ENCODE measurements around the gene HPSE2.
"Not testable (repeated sequence)": the region's sequence is repeated elsewhere in the genome, so short reads cannot be mapped to it uniquely, and the experiment has no call there.

The HPSE2 gene

DNA sequence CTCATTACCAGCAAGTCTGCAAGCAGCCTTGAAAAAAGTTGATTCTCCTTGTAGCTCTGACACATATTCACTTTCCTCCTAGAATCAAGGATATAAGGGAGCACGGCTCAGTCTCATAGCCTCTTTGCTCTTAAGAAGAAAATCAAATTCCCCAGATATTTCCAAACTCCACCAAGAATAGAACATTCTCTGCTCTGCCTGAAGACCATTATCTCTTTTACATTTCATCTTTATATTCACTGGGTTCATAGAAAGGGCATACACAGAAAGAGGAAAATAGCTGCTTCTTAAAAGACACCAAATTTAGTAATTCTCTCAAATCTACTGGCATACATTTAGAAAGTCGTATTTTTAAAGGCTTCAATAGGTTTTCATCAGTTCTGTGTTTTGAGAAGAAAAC lies 92.0 kb downstream of the HPSE2 start:
- no peak for DNase-seq

DNA sequence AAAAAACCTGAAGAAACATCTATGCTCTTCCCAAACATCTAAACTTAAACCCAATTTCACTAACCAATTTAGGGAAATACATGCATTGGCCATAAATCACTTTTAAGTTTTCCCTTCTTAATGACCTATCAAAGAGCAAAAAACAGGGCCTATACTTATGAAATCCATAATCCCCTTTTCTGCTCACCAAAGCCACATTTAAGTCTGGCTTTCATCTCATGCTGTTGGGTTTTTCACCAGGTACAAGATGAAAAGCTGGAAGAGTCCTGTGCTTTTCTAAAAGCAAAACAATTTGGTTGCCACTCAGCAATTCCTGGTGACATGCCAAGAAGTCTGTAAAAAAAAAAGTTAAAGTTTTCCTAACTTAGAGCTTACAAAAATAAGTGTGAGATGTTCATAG lies 92.6 kb downstream of the HPSE2 start:
- DNase-seq = no peak

DNA sequence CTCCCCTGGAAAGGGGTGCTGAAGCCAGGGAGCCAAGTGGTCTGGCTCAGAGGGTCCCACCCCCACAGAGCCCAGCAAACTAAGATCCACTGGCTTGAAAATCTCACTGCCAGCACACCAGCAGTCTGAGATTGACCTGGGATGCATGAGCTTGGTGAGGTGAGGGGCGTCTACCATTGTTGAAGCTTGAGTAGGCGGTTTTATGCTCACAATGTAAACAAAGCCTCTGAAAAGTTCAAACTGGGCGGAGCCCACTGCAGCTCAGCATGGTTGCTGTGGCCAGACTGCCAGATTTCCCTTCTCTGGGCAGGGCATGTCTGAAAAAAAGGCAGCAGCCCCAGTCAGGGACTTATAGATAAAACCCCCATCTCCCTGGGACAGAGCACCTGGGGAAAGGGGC lies 102.8 kb downstream of the HPSE2 start:
- DNase-seq = not testable (repeated sequence)

DNA sequence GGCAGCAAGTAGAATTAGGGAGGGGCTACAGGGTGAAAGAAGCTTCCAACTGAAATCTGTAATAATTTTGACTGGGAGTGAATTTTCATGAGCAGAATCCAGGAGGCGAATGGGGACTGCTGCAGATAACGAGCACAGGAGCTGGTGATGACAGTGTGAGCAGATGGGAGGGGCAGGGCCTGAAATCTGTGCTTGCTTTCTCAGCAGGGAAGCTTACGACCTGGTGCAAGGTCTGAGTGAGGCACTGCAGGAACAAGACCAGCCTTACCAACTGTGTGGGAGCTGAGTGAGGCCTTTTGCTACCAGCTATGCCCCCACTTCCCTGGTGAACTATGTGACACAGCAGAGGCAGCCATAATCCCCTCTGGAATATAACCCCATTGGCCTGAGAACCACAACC lies 109.8 kb downstream of the HPSE2 start:
- DNase-seq = no peak

DNA sequence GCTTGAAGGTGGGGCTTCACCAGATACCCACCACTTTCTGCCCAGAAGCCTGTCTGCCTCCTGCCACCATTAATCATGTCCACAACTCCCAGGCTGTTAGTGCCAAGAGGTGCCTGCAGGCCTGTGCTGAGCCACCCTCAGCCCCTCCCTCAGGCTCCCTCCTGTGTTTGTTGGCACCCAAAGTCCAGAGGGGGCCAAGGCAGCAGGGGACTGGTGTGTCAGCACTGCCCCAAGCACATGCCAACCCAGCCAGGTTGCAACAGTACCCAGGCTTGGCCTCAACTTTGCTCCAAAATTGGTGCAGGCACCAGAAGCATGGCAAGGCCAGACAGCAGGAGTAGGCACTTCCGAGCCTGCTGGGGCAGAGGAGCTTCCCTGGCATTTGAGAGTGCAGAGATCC lies 111.3 kb downstream of the HPSE2 start:
- DNase-seq = no peak

DNA sequence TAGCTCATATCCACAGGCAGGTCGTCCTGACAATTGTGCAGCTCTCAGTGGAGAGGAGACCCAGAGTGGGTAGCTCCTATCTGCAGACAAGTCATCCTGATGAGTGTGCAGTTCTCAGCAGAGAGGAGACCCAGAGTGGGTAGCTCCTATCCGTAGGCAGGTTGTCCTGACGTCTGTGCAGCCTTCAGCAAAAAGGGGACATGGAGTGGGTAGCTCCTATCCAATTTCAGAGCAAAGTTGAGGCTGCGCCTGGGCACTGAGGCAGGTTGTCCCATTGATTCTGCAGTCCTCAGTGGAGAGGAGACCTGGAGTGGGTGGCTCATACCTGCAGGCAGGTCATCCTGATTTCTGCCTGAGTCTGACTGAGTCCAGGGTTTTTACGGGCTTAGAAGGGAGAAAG lies 111.8 kb downstream of the HPSE2 start:
- DNase-seq = no peak

DNA sequence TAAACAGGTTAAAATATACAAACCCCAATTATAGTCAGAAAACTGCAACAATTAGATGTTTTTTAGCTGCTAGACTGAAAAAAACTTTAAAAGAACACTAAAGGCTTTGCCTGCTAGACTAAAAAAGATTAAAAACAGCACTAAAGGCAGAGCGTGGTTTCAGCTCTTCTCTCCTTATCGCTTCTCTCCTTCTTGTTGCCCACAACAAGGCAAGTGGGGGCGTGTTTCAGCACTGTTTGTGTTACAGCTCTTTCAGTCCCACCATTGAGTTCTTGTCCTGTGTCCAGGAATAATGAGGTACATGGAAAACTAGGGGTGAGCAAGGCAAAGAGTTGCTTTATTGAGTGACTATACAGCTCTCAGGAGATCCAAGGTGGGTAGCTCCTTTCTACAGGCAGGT lies 112.3 kb downstream of the HPSE2 start:
- no peak for DNase-seq

DNA sequence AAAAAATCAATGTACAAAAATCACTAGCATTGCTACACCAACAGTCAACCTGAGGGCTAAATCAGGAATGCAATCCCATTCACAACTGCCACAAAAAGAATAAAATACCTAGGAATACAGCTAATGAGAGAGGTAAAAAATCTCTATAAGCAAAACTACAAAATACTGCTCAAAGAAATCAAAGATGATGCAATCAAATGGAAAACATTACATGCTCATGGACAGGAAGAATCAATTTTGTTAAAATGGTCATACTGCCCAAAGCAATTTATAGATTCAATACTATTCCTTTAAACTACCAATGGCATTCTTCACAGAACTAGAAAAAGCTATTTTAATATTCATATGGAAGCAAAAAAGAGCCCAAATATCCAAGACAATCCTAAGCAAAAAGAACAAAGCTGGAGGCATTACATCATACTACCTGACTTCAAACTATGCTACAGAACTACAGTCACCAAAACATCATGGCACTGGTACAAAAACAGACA lies 116.3 kb downstream of the HPSE2 start:
- no peak for DNase-seq

DNA sequence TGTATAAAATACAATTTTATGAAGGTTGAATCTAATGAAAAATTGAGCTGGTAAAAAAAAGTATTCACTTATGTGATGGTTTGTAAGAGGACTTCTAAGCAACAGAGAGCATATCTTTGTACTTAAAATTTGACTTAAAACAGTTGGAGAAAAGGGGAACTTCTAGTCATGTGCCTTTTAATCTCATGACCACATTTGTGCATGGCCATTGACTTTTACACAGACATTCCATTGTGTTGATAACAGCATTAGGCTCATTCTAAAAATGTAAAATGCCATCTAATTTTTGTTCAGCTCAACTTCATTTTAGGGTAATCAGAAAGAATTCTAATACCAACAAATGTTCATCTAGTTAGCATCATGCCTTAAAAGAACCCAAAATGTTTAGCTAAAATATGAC lies 119.9 kb downstream of the HPSE2 start:
- no peak for DNase-seq

DNA sequence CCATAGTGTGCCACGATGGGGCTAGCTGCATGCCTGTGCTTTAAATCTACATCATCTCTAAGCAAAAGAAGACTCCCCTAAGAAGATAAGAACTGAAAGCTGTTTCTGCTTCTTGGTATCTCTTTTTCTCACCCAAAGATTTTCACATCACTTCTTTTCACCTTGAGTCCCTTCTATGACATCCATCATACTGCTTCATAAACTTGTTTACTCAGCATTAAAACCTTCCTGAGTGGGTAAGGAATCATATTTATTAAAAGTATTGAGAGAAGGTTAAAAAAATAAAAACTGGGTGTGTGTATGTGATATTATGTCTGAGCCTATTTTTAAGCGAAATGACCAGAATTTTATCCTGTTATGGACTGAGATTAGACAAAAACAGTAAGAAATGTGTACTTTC lies 150.3 kb downstream of the HPSE2 start:
- no peak for DNase-seq

DNA sequence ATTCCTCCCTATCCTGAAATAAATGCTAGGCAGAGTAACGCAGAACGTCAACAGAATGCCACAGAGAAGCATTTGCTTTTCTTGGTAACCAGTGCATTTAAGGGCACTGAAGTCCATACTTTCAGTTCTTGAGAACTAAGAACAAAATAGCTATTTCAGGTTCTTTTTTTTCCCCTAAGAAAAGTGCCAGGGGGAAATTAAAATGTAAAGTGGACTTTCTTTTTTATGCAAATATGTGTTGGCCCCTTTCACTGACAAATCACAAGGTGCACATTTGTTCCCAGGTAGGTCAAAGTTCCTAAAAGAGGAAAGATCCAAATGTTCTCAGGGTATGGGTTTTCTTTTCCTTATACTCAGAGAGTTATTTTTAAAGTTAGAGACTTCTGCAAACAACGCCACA lies 151.5 kb downstream of the HPSE2 start:
- no peak for DNase-seq

DNA sequence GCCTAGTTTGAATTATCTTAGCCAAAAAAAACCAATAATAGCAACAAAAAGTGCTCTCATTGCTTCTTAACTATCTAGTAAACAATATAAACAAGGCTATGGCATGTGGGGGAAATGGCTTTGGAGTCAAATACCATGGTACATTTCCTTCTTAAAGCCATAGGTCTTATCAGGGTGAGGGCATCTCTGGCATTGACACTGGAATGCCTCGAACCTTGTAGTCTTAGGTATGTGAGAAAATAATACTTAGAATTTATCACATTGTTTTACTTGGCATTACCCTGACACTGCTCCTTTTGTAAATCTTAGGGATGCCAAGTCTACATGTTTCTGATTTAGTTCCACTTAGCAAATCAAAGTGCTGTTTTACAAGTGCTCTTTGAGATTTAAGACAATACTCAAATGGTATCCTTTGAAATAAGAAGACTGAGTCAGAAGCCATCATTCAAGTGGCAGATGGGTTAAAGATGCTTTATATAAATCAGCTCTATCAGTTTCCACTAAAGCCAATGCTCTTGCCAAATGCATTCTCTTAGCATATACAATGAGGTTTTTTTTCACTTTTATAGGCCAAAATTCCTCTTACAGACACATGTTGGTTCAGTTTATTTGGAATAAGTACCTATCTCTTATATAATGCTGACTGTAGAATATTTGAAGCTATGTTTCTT lies 155.2 kb downstream of the HPSE2 start:
- DNase-seq = no peak

DNA sequence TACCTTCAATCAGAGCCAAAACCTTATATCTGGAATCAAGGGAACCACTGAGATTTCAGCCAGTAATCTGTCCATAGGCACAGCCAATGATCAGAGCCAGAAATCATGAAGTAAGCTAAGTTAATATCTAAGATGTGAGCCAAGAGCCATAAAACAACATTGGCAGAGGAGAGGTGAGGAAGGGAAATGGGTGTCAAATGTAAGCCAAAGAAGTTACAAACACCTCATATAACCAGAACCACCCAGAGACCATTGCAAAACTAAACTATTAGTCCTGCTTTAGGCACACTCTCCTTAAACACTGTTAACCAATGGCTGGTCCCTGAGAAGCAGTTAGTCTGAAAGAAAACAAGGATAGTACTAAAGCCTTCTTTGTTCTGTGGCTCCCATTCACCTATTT lies 173.1 kb downstream of the HPSE2 start:
- no peak for DNase-seq

DNA sequence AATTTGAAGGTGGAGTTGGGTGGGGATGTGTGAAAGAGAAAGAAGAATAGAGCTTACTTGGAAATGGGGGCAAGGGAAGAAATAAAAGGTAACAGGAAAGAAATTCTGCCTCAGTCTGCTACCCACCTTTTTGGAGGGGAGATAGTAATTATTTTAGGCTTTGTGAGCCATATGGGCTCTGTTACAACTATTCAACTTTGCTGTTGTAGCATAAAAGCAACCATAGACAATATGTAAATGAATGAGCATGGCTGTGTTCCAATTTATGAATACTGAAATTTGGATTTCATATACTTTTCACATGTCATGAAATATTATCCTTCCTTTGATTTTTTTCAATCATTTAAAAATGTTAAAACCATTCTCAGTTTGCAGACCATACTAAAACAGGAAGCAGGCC lies 176.9 kb downstream of the HPSE2 start:
- DNase-seq = no peak

DNA sequence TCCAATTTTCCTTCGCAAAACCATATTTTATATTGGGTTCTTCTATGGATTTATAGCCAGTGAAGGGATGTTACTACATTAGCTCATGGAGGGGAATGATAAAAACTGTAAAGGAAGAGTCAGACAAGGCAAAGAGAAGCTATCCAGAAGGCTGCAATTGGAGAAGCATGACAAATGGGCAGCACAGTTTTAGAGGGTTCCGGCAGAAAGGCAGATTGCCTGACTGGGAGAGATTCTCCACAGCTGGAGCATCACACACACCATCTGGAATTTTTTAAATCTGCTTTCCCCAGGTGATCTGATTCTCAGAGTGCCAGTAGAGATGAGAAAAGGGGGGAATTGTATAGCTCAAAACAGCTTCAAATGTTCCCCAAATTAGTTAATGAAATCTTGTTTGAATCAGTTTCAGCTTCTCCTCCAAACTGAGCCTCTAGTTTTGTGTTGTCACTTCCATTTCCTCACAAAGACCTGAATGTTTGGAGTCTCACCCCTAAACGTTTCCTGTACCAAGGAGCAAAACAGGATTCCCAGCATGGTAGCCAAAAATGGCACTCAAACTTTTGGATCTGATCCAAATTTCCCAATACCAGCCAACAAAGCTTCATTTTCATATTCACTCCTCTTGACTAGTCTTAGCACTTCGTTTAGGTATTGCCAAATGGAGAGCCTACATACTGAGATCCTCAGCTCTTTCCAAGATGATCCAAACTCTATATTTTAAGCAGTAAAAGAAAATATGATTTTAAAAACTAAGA lies 177.5 kb downstream of the HPSE2 start:
- no peak for DNase-seq

DNA sequence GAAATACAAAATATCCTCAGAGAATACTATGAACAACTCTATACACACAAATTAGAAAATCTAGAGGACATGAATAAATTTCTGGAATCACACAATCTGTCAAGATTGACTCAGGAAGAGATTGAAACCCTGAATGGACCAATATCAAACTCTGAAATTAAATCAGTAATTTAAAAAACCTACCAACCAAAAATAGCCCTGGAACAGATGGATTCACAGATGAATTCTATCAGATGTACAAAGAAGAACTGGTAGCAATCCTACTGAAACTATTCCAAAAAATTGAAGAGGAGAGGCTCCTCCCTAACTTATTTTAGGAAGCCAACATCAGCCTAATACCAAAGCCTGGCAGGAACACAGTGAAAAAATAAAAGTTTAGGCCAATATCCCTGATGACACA lies 190.0 kb downstream of the HPSE2 start:
- DNase-seq = no peak

DNA sequence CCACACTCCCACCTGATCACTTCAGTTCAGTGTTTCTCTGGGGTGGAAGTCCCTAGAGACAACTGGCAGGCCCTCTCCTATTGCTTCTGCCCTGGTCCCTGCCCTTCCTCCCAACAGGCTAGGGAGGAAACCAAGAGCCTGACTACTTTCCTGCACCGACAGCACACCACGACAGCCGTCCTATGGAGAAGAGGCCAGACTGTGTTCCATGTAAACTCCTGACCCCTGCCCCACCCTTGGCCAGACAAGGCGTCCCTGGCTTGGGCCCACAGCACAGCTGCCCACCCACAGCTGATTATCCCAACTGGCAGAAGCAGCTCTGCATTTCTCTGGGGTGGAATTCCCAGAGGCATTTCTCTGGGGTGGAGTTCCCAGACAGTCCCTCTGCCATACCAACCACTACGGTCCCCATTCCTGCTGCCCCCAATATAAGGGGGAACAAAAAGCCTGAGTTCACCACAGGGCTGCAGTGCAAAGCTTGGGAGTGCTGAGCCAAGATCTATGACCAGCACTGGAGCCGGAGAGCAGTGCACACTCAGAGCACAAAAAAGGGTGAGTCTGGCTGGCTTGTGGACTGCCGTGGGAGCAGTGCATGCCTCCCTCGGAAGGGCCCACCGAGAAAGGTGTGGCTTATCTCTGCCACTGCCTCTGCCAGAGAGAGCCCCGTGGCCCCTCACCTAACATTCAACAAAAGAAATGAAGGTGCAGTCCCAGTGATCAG lies 193.4 kb downstream of the HPSE2 start:
- no peak for DNase-seq

DNA sequence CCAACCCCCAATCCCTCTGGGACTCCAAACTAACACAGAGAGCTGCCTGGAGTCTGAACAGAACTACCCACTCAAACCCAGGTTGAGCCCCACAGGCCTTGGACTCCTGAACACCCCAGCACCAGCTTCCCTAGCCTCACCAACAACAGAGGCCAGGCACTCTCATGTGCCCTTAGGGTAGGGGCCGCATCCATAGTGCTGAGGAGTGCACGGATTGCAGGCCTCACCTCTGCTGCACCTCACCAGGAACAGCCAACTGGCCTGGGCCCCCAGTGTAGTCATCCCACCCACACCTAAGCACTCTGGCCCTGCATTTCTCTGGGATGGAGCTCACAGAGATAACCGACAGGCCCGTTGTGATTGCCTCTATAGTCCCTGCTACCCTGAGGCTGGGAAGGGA lies 194.2 kb downstream of the HPSE2 start:
- no peak for DNase-seq

DNA sequence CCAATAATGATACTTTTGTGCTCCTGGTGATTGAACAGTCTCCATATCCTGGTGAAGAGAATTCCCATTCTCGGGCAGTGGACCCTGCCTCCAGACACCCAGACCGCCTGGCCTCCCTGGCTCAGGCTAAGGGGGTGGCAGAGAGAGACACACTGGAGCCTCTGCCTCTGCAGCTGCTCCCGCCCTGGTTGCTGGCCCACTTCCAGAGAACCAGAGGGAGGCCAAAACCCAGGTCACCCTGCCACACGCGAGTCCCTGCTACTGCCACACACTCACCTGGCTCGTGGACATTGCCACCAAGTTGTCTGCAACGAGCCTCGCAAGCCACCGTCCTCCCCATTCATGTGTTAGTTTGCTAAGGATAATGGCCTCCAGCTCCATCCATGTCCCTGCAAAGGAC lies 221.8 kb downstream of the HPSE2 start:
- DNase-seq = no peak

DNA sequence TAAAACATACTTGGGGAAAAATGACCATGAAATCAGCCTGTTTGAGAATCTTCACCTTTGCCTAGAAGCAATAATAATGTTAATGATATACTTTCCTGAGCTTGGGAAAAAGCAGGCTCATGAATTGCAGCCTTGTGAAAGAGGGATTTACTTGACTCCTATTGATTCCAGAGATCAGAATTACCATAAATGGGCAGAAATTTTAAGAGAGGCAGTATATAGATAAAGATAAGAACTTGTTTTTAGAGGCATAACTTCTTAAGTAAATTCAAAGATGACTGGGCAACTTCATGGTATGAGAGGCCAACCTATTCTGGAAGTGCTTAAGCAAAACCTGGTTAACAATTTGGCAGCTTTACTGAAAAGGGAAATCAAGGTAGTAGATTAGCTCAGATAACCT lies 225.4 kb downstream of the HPSE2 start:
- no peak for DNase-seq

DNA sequence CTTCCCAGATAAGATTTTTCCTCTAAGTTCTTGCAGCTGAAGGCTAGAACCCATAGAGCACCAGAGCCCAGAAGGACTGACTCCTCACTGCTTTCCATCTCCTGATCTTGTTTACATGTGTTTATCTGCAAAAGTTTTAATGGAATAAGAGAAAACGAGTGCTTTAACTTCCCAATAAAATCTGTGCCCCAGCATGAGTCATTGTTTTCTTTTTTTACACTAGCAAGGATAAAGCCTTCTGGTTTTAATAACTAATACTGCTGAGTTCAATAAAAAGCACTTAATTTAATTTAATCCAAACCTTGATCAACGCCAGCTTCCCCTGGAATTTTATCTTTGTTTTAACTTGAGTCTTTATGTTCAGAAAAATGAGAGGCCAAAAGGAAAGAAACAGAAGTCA lies 227.6 kb downstream of the HPSE2 start:
- DNase-seq = no peak

DNA sequence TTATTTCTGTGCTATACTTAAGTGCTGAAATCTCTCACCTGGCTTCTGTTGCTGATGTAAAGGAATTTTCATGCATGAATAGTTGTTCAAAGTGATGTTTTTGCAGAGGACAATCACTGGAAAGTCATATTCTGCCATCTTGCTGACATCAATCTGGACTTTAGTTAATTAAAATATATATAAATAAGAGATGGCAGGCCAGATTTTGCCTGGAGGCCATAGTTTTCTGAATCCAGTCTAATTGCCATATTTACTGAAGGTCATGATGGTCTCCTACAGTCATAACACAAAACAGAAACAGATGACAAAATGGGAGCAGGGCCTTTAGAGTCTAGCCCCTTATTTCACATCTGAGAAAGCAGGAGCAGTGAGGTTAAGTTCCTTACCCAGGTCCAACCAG lies 228.2 kb downstream of the HPSE2 start:
- no peak for DNase-seq

DNA sequence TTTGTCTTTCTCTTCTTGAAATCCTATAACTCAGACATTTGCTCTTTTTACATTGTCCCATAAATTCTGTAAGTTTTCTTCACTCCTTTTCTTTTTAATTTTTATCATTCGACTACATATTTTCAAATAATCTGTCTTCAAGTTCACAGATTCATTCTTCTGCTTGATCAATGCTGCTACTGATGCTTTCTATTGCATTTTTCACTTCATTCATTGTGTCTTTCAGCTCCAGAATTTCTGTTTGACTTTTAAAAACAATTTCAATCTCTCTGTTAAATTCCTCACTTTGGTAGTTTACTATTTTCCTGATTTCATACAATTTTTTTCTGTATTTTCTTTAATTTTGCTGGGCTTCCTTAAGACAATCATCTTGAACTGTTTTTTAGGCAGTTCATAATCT lies 230.4 kb downstream of the HPSE2 start:
- DNase-seq = no peak

DNA sequence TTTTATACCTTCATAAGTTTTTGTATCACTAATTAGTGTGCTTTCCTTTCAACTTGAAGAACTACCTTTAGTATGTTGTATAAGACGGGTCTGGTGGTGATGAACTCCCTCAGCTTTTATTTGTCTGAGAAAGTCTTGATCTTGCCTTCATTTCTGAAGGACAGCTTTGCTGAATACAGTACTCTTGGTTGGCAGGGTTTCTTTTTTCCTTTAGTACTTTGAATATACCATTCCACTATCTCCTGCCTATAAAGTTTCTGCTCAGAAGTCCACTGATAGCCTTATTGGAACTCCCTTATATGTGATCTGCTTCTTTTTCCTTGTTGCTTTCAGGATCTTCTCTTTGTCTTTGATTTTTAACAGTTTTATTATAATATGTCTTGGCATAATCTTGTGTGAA lies 230.9 kb downstream of the HPSE2 start:
- DNase-seq = no peak

Data from stimulated activated naive CD4-positive, alpha-beta T cell (primary cell).